H9 (cell line): ENCODE measurements around the gene KLF6. TPM values are rescaled to one million over a fixed set of nuclear protein-coding genes. Genes with fewer than 3 reads are reported as not detected.

Experiments used
- DNase-seq: peaks from one replicate; pipeline ENCODE4 v3.0.0-alpha.2; 2017
- H2AFZ ChIP-seq: one replicate; pipeline ENCODE4 v1.6.1; 2013; ENCODE audit warnings: mild to moderate bottlenecking, low read length, control low read depth, moderate library complexity
- H2AK5ac ChIP-seq: 2 replicates; pipeline ENCODE4 v1.6.1; 2013; ENCODE audit warnings: low read length, control low read depth, mixed read lengths; ENCODE audit not compliant: insufficient read length
- H2BK120ac ChIP-seq: one replicate; pipeline ENCODE4 v1.6.1; 2013; ENCODE audit warnings: low read depth, mild to moderate bottlenecking, low read length, control low read depth, inconsistent platforms; ENCODE audit not compliant: poor library complexity, severe bottlenecking
- H2BK12ac ChIP-seq: 2 replicates; pipeline ENCODE4 v1.6.1; 2013; ENCODE audit warnings: low read length, control low read depth, mixed read lengths, low read depth; ENCODE audit not compliant: insufficient read length
- H2BK15ac ChIP-seq: 2 replicates; pipeline ENCODE4 v1.6.1; 2013; ENCODE audit warnings: low read depth, low read length, control low read depth
- H2BK20ac ChIP-seq: one replicate; pipeline ENCODE4 v1.6.1; 2013; ENCODE audit warnings: low read depth, mild to moderate bottlenecking, low read length, control low read depth, inconsistent platforms; ENCODE audit not compliant: poor library complexity, severe bottlenecking
- H2BK5ac ChIP-seq: 2 replicates; pipeline ENCODE4 v1.6.1; 2013; ENCODE audit warnings: low read length, control low read depth, mixed read lengths; ENCODE audit not compliant: insufficient read length
- H3K14ac ChIP-seq: 2 replicates; pipeline ENCODE4 v1.6.1; 2013; ENCODE audit warnings: low read length, control low read depth; ENCODE audit not compliant: insufficient read depth
- H3K18ac ChIP-seq: 2 replicates; pipeline ENCODE4 v1.6.1; 2013; ENCODE audit warnings: low read depth, mild to moderate bottlenecking, mixed read lengths, low read length, control low read depth; ENCODE audit not compliant: insufficient read length
- H3K23ac ChIP-seq: 2 replicates; pipeline ENCODE4 v1.6.1; 2013; ENCODE audit warnings: low read length, control low read depth, mixed read lengths, low read depth; ENCODE audit not compliant: insufficient read length
- H3K23me2 ChIP-seq: 2 replicates; pipeline ENCODE4 v1.6.1; 2013; ENCODE audit warnings: low read depth, mild to moderate bottlenecking, mixed read lengths, low read length, control low read depth; ENCODE audit not compliant: insufficient read length, poor library complexity, severe bottlenecking
- H3K27ac ChIP-seq: 2 replicates; pipeline ENCODE4 v1.5.1; 2013; ENCODE audit warnings: low read length, control low read depth, mixed read lengths, low read depth; ENCODE audit not compliant: insufficient read length
- H3K27me3 ChIP-seq: 2 replicates; pipeline ENCODE4 v1.6.1; 2013; ENCODE audit warnings: low read length, control low read depth, inconsistent platforms; ENCODE audit not compliant: insufficient read depth
- H3K4ac ChIP-seq: 2 replicates; pipeline ENCODE4 v1.6.1; 2013; ENCODE audit warnings: low read depth, mild to moderate bottlenecking, control low read depth, inconsistent platforms, low read length, moderate library complexity
- H3K4me1 ChIP-seq: 2 replicates; pipeline ENCODE4 v1.6.1; 2013; ENCODE audit warnings: low read length, control low read depth, inconsistent platforms; ENCODE audit not compliant: insufficient read depth
- H3K4me2 ChIP-seq: 2 replicates; pipeline ENCODE4 v1.6.1; 2013; ENCODE audit warnings: low read length, control low read depth, mixed read lengths; ENCODE audit not compliant: insufficient read length, insufficient read depth
- H3K56ac ChIP-seq: 2 replicates; pipeline ENCODE4 v1.6.1; 2013; ENCODE audit warnings: low read depth, mild to moderate bottlenecking, mixed read lengths, low read length, control low read depth; ENCODE audit not compliant: insufficient read length
- H3K79me1 ChIP-seq: 2 replicates; pipeline ENCODE4 v1.6.1; 2013; ENCODE audit warnings: low read depth, mild to moderate bottlenecking, moderate library complexity, low read length, control low read depth, inconsistent platforms; ENCODE audit not compliant: insufficient read depth, poor library complexity, severe bottlenecking
- H3K79me2 ChIP-seq: 2 replicates; pipeline ENCODE4 v1.6.1; 2013; ENCODE audit warnings: low read length, control low read depth, inconsistent platforms; ENCODE audit not compliant: insufficient read depth
- H3K9ac ChIP-seq: 2 replicates; pipeline ENCODE4 v1.6.1; 2013; ENCODE audit warnings: low read length, control low read depth, mixed read lengths; ENCODE audit not compliant: insufficient read length; ENCODE audit errors: extremely low read depth
- H3K9me3 ChIP-seq: one replicate; pipeline ENCODE4 v1.6.1; 2013; ENCODE audit warnings: low read depth, low read length, inconsistent platforms; ENCODE audit not compliant: control insufficient read depth
- H3T11ph ChIP-seq: one replicate; pipeline ENCODE4 v1.6.1; 2013; ENCODE audit warnings: mild to moderate bottlenecking, low read length, control low read depth, inconsistent platforms
- H4K20me1 ChIP-seq: one replicate; pipeline ENCODE4 v1.6.1; 2013; ENCODE audit not compliant: control insufficient read depth, insufficient read length, insufficient read depth
- H4K5ac ChIP-seq: 2 replicates; pipeline ENCODE4 v1.6.1; 2013; ENCODE audit warnings: low read depth, mild to moderate bottlenecking, mixed read lengths, low read length, control low read depth; ENCODE audit not compliant: insufficient read length
- H4K8ac ChIP-seq: replicated peaks from 2 replicates; pipeline ENCODE4 v1.6.1; 2013; ENCODE audit warnings: low read length, control low read depth, mixed read lengths, low read depth; ENCODE audit not compliant: insufficient read length
- H4K91ac ChIP-seq: 2 replicates; pipeline ENCODE4 v1.6.1; 2013; ENCODE audit warnings: low read depth, mild to moderate bottlenecking, moderate library complexity, mixed read lengths, low read length, control low read depth; ENCODE audit not compliant: insufficient read length
- H3K27ac Mint-ChIP-seq, 3 experiments: 2 replicates in 2 of 3; 3 replicates in 1 of 3; pipeline ENCODE4 v1.8.0; 2020 to 2021; ENCODE audit warnings: mixed read lengths in 3 of 3, mild to moderate bottlenecking in 1 of 3, moderate library complexity in 1 of 3
- H3K27me3 Mint-ChIP-seq: 2 replicates; pipeline ENCODE4 v1.8.0; 2021; ENCODE audit warnings: low read depth, mild to moderate bottlenecking, moderate library complexity, mixed read lengths
- H3K36me3 Mint-ChIP-seq, 3 experiments: 2 replicates in 2 of 3; 3 replicates in 1 of 3; pipeline ENCODE4 v1.8.0; 2020 to 2021; ENCODE audit warnings: low read depth in 3 of 3, mixed read lengths in 3 of 3; ENCODE audit not compliant: insufficient read depth in 1 of 3
- H3K4me1 Mint-ChIP-seq, 2 experiments: 2 replicates each; pipeline ENCODE4 v1.8.0; 2020; ENCODE audit warnings: mixed read lengths in 2 of 2
- H3K4me3 Mint-ChIP-seq, 2 experiments: 2 replicates in 1 of 2; 3 replicates in 1 of 2; pipeline ENCODE4 v1.8.0; 2020 to 2021; ENCODE audit warnings: mild to moderate bottlenecking in 2 of 2, mixed read lengths in 2 of 2, moderate library complexity in 1 of 2
- H3K9me3 Mint-ChIP-seq, 2 experiments: 2 replicates in 1 of 2; 3 replicates in 1 of 2; pipeline ENCODE4 v1.8.0; 2020; ENCODE audit warnings: mild to moderate bottlenecking in 2 of 2, mixed read lengths in 2 of 2, moderate library complexity in 1 of 2
- CTCF ChIP-seq: fragments of 200-600 bp; sonication (generic); conservative IDR thresholded peaks from 3 replicates; pipeline ENCODE4 v1.8.0; 2021; ENCODE audit warnings: antibody characterized with exemption, mild to moderate bottlenecking
- WGBS: extraction: QIAGEN DNeasy Blood & Tissue Kit; methylation state at CpG from one replicate; pipeline ENCODE4 v1.1.7; 2013; ENCODE audit warnings: missing lambda C conversion rate, low lambda C conversion rate, mixed read lengths; ENCODE audit not compliant: insufficient read length; ENCODE audit errors: extremely low coverage; 5-methylcytosine and 5-hydroxymethylcytosine counted together
- total RNA-seq: library from RNA; stranded (reverse); gene quantifications from 2 replicates; pipeline ENCODE4 v1.2.1, GENCODE V29; 2021

The KLF6 gene
- total RNA-seq, 1 experiment from 2014 or later: 19.3 TPM

- H3K4me3 Mint-ChIP-seq: no peak overlapping the region
- Histone ChIP-seq H2BK120ac (no peak overlapping the region), H3T11ph (no peak overlapping the region), H2BK12ac (no peak overlapping the region), H2AFZ (no peak overlapping the region), H3K79me2 (no peaks in the 10 kb centered on the region), H3K4me1 (no peaks in the 10 kb centered on the region), H3K23ac (no peak overlapping the region), H3K18ac (no peak overlapping the region), H2BK20ac (no peak overlapping the region), H3K56ac (no peak overlapping the region), H3K27me3 (no peaks in the 10 kb centered on the region), H4K20me1 (no peaks in the 10 kb centered on the region), H4K91ac (no peak overlapping the region), H3K79me1 (no peaks in the 10 kb centered on the region), H4K8ac (no peak overlapping the region), H2BK15ac (no peak overlapping the region), H3K23me2 (no peaks in the 10 kb centered on the region), H3K14ac (no peak overlapping the region), H2AK5ac (no peak overlapping the region), H2BK5ac (no peak overlapping the region), H3K9me3 (no peaks in the 10 kb centered on the region), H3K4me2 (no peak overlapping the region), H3K9ac (no peak overlapping the region), H3K4ac (no peak overlapping the region), H3K27ac (no peak overlapping the region), H4K5ac (no peak overlapping the region)
- TF ChIP-seq CTCF: no peak
- peaks cover 10 to 16% of the 10 kb centered on the region in 2 experiments; a peak in 4 of 5 replicates for H3K9me3 Mint-ChIP-seq
- peaks cover 0 to 6% (median 3%) of the 10 kb centered on the region in 3 experiments; a peak in 3 of 7 replicates for H3K36me3 Mint-ChIP-seq
- no peak for DNase-seq
- H3K4me1 Mint-ChIP-seq: peaks cover 0 to 4% of the 10 kb centered on the region in 2 experiments; a peak in 1 of 4 replicates
- no peak overlapping the region for H3K27ac Mint-ChIP-seq
- H3K27me3 Mint-ChIP-seq: peaks cover 8% of the 10 kb centered on the region
- no CpG with 5 or more reads among the region's 12 CpGs for WGBS
These were observed 55.5 kb downstream of the KLF6 start for GRCh38 chr10:3729397-3729976.
